Inflammatory macrophage treated with lipopolysaccharide for 4 hours (primary cell): ENCODE data around the gene ZMYND8.
"Not testable (repeated sequence)": the region's sequence is repeated elsewhere in the genome, so short reads cannot be mapped to it uniquely, and the experiment has no call there.

Source experiments
- DNase-seq: peaks from one replicate; pipeline ENCODE4 v3.0.0-alpha.2; 2020

The ZMYND8 gene

DNA sequence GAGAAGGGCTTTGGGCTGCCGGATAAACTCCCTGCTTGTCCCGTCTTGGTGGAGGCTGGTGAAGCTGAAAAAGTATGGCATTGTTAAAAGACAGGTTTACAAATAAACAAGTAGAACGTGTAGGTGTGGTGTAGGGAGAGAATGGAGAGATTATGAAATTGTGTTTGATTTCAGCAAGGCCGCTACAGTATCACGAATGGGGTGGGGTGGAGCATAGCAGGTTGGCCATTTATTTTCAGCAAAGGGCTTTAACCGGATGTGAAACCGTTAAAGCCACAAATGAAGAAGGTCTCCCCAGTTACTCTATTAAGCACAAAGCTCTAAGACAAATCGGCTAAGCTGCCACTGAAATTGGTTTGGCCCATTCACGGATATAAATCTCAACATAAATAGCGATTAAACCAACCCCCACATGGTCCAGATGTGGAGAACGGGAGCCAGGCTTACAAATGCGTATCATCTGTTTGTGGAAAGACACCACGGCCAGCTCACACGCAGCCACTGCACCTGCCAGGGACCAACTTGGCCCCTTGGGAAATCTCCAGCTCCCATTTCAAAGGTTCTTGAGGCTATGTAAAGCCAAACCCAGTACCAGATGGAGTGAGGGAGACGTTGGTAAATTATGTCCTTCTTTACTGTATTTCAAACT lies 94.0 kb downstream of the ZMYND8 start:
- DNase-seq = peak; percentile 14

DNA sequence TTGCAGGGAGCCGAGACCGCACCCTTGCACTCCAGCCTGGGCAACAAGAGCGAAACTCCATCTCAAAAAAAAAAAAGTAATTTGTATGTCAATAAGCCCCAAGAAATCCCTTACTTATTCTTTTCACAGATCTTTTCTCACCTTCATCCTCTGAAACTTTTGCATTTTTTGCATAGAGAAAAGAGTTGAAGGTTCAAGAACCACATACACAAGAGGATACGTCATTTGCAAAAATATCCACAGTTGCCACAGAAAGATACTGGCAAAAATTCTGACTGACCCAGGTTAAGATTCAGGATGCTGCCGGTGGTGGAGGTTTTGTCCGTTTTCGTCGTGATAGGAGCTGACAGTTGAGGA lies 94.5 kb downstream of the ZMYND8 start:
- DNase-seq = no peak

DNA sequence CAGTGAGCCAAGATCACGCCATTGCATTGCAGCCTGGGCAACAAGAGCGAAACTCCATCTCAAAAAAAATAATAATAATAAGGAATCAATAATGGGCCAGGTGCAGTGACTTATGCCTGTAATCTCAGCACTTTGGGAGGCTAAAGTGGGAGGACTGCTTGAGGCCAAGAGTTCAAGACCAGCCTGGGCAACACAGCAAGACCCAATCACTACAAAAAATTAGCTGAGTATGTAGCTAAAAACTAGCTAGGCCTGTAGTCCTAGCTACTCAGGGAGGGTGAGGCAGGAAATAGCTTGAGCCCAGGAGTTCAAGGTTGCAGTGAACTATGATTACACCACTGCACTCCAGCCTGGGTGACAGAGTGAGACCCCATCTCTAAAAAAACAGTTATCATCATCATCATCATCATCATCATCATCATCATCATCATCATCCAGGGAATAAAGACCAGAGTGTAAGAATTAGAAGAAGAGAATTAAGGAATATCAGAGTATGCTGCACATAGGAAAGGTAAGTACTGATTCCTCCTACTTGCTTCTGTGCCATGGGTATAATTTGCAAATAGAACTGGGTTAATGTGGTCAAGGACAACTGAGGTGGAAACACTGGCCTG lies 95.2 kb downstream of the ZMYND8 start:
- not testable (repeated sequence) for DNase-seq

DNA sequence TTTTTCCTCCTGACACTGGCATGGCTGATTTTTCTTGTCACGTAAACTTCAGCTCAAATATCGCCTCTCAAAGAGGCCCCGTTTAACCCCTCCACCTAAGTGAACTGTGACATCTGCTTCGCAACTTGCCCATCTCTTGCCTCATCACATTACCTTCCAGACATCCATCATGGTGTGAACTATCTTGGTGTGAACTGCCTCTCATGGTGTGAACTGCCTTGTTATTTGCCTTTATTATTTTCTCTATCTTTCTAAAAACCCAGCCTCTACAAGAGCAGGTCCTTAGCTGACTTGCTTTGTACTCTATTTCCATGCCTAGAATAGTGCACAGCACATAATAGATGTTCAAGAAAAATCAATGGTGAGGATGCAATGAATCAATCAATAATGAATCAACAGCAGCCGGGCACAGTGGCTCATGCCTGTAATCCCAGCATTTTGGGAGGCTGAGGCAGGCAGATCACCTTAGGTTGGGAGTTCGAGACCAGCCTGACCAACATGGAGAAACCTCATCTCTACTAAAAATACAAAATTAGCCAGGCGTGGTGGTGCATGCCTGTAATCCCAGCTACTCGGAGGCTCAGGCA lies 95.9 kb downstream of the ZMYND8 start:
- DNase-seq = not testable (repeated sequence)

DNA sequence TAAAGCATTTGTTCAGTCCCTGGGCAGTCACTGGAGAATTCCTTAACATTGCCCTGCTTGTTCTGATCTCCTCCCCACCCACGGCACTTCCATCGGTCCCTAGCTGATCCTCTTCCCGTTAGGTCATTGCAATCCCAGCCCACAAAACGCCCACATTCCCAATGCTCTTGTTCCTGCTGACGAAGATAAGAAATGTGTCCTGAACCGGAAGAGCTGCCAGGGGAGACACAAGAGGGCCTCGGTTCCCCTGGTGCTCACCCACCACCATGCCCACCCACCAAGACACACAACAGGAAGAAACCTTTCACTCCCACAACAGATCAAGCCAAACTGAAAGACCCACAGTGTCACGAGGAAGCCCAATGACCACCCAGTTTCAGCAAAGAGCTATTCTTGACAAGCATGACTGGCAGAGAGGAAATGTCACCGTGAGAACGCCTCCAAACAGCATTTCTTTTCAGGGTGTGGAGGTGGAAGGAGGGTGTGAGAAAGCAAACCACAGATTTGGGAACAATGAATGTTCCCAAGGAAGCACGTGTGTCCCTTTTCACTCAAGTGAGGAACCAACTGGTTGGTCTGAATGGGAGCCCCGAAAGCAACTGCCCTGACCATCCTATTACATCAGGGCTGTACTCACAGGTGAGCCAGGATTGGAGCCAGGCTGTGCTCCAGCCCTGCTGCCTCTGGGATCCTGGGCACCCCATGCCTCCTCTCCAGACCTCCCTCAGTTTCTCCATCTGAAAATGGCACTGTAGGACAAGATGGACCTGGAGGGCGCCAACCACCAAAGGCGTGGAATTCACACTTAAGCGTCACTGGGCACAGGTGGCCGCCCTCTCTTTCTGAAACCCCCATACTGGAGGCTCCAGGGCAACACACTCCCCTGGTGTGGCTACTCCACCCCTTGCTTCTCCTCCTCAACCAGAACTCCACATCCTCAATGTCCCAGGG lies 97.5 kb downstream of the ZMYND8 start:
- DNase-seq = peak; percentile 94

DNA sequence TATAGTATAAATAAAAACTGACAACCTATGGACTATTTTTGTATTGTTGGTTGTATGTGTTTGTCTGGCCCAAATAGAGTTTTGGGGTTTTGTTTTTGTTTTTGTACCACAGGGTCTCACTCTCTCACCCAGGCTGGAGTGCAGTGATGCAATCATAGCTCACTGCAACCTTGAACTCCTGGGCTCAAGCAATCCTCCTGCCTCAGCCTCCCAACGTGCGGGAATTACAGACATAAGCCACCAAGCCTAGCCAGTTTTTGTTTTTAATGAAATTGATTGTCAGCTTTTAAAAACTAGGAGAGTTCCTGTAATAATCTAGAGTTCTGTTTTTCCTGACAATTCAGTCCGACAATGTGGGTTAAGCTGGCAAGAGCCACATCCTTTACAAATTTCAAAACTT lies 98.7 kb downstream of the ZMYND8 start:
- DNase-seq = no peak

DNA sequence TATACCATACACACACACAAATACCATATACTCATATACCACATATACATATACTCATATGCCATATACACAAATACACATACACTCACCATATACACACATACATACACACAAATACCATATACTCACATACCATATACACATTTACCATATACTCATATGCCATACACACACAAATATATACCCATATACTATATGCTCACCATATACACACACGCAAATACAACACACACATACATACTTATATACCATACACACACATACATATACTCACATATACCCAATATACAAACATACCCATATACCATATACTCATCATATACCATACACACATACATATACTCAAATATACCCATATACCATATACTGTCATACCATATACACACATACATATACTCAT lies 99.2 kb downstream of the ZMYND8 start:
- no peak for DNase-seq

DNA sequence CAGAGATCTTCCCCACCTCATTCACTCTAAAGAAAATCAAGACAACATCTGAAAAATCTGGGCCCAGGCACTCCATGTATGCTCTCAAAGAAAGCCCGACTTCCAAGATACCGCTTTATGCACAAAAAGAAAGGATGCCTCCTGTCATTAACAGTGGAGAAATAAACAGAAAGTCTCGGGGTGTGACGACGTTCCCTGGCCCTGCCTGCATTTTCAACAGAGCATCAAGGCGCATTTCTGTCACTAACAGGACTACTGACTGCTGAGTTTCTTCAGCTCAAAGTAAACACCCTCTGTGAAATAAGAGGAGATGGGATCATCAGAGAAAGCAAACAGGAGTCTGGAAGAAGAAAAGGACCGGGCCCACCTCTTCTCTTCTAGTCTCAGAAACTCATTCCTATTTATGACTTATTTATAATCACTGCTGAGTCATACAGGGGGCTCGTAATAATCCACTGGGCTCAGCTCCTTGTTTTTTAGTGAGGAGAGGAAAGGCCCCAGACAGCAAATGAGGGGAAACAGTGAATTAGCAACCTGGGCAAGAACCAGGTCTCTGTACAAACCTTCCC lies 99.7 kb downstream of the ZMYND8 start:
- no peak for DNase-seq

DNA sequence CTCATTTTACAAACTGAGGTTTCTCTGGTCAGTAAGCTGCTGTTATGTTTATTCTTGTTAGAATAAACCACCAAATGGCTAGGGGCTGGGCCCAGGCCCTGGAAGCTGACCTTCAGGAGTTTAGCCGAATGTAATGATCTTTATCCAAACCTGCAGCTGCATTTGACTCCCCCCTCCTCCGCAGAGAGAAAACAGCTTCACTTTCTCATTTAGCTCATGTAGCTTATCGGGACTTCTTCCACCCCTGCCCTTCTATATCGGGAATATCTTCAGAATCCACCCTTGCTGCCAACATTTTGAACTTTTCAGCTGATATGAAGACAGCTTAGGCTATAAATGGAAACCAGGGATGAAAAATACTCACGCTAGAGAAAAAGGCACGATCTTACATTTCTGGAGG lies 102.6 kb downstream of the ZMYND8 start:
- DNase-seq = no peak

DNA sequence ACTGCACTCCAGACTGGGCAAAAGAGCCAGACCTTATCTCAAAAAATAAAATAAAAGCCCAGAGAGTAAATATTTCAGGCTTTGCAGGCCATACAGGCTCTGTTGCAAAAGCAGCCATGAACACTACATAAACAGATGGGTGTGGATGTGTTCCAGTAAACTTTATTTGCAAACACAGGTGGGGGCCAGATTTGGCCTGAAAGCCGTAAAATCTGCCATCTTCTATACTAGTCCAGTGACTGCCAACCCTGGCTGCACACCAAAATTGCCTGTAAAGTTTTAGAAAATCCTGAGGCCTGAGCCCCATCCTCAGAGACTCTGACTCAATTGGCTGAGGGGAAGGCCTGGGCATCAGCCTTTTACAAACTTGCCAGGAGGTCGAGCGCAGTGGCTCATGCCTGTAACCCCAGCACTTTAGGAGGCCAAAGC lies 103.6 kb downstream of the ZMYND8 start:
- DNase-seq = no peak

DNA sequence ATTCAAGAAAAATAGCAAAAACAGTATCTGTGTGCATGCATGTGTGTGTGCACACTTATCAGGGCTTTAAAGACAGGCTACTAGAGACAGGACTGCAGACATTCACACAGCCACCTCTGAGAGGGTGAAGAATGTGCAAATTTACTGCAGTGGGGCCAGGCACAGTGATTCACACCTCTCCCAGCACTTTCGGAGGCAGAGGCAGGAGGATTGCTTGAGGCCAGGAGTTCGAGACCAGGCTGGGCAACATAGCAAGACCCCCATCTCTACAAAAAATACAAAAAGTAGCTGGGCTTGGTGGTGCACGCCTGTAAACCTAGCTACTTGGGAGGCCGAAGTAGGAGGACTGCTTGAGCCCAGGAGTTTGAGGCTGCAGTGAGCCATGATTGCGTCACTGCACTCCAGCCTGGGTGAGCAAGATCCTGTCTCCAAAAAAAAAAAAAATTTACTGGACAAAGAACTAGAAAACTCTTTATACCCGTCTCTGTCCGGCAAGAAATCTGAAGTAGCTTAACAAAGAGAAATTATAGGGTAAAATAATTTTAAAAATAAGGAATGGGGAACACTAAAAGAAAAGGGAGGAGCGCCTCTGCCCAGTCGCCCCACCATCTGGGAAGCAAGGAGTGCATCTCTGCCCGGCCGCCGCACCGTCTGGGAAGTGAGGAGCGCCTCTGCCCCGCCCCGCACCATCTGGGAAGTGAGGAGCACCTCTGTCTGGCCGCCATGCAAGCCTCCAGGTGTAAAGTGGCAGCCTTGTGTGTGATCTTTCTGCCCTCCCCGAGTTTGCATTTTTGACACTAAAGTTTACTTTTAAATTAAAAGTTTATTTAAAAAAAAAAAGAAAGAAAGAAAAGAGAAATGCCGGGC lies 105.1 kb downstream of the ZMYND8 start:
- no peak for DNase-seq

DNA sequence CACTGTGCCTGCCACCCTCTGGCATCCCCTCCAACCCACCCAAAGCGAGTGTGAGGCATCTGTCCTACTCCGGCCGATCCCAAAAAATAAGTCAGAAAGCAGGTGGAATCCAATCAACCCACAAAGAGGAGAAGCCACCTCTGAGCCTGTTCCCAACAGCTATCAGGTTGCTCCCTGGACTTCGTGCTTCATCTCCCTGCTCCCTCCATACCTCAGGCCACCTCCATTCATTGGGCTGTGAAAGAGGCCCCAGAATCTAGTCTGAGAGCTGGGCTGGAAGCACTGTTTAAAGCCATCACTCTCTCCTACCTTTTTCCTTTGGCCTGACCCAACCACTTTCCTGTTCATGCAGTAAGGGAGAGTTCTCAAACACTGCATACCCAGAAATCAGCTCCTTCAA lies 106.1 kb downstream of the ZMYND8 start:
- no peak for DNase-seq

DNA sequence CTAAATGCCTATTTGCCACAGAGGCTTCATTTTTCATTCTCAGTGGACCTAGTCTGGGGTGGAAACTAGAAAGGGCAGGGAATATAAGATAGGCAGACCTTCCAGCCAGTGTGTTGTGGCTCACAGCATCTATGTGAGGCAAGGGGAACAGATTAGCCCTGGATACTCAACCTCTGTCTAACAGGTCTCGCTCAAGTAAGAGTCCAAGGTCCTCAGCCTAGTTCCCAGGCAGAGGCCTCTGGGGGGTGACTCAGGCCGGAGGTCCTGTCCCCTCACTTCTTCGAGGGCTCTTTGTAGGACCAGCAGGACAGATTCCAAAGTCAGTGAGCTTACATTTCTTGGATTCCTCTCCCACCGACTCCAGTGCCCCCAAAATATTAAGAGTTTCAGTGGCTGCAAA lies 106.6 kb downstream of the ZMYND8 start:
- no peak for DNase-seq

DNA sequence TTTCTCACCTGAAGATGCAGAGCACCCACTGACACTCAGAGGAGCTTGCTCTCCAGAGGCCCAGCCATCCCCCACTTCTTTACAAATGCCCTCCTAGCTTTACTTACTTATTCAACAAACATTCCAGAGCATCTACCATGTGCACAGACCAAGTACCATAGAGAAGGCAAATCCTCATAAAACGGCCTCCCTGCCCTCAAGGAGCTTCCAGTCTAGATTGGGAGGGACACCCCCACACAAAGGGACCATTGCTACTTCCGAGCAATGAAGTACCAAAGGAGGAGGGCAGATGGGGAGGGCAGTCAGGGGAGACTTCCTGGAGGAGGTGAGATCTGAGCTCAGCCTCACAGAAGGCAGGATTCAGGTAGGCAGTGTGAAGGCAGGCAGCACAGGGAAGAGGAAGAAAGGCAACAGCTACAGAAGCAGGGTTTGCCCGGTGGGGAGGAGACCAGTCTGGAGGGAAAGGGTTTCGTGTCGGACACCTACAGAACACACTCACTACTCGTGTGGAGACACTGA lies 108.0 kb downstream of the ZMYND8 start:
- no peak for DNase-seq

DNA sequence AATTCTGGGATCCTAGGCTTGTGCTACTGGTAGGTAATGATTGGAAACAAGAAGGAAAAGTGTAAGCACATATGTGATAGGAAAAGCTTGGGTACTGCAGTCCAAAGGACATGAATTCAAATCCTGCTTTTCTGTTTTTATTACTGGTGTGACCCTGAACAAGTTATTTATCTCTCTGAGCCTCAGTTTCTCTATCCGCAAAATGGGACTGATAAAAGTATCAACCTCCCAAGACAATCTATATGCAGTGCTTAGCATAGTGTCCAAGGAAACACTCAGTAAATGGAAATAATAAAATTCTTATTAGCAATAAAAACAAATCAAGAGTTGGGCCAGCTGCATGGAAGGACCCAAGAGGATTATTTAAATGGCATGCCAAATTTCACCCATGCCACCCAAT lies 108.5 kb downstream of the ZMYND8 start:
- no peak for DNase-seq

DNA sequence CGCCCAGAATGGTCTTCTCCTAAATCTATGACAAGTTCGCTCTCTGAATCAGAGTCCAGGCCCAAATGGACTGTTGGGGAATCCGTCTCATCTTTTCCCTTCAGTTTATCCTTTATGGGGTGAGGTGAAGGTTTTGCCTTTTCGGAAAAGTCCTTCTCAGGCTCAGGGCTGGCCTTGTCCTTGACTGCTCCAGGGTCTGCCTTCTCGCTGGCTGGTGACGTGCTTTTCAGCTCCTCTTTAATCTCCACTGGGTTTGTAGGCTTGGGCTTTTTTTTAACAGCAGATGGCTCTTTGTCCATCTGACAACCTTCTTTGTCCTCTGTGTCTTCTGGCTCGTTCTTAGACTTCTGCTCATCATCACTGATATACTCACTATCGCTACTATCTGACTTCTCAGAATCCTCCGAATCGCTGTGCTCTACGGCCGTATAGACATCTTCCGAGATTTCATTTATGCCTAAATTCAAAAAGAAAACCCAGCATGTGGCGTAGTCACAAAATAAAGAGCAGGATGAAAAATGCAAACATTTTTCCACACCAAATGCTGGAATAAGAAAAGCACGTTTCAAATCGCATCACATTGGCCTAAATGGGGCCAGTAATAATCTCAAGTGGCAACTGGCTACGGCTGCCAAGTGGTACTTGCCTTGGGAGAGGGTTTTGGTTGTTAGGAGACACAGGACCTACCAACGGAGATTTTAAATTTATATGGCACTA lies 110.3 kb downstream of the ZMYND8 start:
- no peak for DNase-seq

DNA sequence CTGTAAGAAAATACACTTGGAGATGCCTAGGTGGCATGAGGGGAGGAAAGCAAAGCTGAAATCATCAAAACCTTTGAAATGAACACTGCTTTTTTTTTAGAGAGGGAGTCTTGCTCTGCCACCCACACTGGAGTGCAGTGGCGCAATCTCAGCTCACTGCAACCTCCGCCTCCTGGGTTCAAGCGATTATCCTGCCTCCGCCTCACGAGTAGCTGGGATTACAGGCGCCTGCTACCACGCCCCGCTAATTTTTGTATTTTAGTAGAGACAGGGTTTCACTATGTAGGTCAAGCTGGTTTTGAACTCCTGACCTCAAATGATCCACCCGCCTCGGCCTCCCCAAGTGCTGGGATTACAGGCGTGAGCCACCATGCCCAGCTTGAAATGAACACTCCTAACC lies 111.3 kb downstream of the ZMYND8 start:
- not testable (repeated sequence) for DNase-seq

DNA sequence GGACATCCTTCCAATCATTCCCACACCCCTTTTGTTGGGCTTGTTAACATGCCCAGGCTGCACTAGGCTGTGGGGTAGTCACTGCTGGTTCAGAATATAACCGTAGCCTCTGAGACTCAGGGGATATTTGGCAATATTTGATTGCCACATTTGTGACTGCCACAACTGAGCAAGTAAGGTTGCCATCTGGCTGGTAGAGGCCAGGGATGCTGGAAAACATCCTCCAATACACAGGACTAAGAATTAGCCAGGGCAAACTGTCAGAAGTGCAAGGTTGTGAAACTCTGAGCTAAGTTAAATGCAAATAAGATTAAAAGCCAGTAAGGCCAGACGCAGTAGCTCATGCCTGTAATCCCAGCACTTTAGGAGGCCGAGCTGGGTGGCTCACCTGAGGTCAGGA lies 112.0 kb downstream of the ZMYND8 start:
- DNase-seq = peak; percentile 40

DNA sequence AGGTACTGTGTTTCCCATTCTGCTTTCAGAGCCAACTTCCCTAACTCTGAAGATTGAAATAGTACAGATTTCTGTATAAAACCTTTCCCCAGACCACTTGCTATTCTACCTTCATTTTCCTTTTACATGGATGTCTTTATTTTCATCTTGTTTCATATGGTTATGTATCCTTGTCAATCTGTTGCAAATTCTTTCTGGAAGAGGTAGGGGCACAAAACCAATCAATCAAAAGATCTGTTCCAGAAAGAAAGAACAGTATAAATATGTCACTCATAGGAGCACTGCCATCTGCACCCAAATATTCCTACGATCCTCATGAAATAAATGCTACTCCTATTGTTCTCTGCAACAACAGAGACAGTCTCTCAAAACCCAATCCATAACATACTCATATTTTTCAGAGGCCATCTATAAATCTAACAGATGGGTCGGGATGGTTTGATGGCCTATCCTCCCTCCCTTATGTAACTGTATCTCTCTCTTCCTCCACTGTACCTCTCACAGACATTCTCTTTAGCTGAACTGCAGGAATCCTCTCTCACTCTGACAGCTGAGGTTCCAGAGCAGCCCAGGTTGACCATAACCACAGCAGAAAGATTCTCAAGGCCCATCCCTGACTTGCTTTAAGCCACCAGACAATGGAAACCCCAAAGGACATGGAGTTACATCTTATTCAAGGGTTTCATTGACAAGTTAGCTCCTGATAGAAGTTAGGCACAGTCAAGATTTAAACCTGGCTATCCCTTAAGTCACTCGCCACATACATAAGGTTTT lies 112.8 kb downstream of the ZMYND8 start:
- DNase-seq = no peak

DNA sequence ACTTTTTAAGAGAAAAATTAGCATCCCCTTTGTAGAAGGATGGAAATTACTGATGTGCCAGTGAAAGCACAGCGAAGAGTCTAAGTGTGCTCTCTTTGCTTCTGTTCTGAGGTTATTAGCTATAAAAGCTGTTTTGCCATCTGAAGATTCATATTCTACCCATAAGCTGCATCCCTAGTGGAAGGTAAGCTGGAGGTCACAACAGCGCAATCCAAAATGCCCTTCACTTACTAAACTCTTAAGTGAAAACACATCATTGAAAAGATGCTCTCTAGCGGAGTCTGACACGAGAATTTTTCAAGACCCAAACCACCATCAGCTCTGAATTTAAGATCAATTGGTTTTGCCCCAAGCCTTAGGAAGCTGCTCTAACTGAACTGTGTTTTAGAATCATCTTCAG lies 113.5 kb downstream of the ZMYND8 start:
- DNase-seq = no peak
